Esophagus squamous epithelium (tissue), 5 donors: ENCODE results near the gene ZNF385D. TPM values are rescaled to one million over a fixed set of nuclear protein-coding genes. Genes with fewer than 3 reads are reported as not detected.

Source experiments
- DNase-seq: peaks from one replicate; lab custom pipeline; 2025; lab: John Stamatoyannopoulos, UW
- H3K27ac ChIP-seq, 4 donors: fragments of 200-600 bp; sonication (generic); one replicate each; pipeline ENCODE4 v1.5.1; 2016 to 2019; ENCODE audit warnings: mild to moderate bottlenecking in 1 of 4
- H3K27me3 ChIP-seq, 4 donors: fragments of 200-600 bp; sonication (generic); 1 replicate in 3 of 4; 2 replicates in 1 of 4; pipeline versions ENCODE4 v1.5.1 to v1.6.0; 2017 to 2021; ENCODE audit warnings: antibody characterized with exemption in 1 of 4
- H3K36me3 ChIP-seq, 3 donors: fragments of 200-600 bp; sonication (generic); one replicate each; pipeline ENCODE4 v1.5.1; 2016 to 2019
- H3K4me1 ChIP-seq, 3 donors: fragments of 200-600 bp; sonication (generic); one replicate each; pipeline ENCODE4 v1.5.1; 2017 to 2019
- H3K4me3 ChIP-seq, 4 donors: fragments of 200-600 bp; sonication (generic); 1 replicate in 3 of 4; 2 replicates in 1 of 4; pipeline ENCODE4 v1.5.1; 2016 to 2019; ENCODE audit warnings: mild to moderate bottlenecking in 2 of 4, moderate library complexity in 1 of 4
- H3K9me3 ChIP-seq, 3 donors: fragments of 200-600 bp; sonication (generic); one replicate each; pipeline ENCODE4 v1.5.1; 2016 to 2019
- POLR2A ChIP-seq, 4 donors: fragments of 450-650 bp; IDR thresholded peaks; one replicate each; pipeline ENCODE4 v1.6.1; 2017; ENCODE audit warnings: antibody characterized with exemption in 4 of 4, mild to moderate bottlenecking in 4 of 4, moderate library complexity in 3 of 4
- WGBS, 2 donors: methylation state at CpG; one replicate each; pipeline ENCODE4 v1.1.5; 2018; 5-methylcytosine and 5-hydroxymethylcytosine counted together
- intact Hi-C: fragments of 100-400 bp; cut with DNase I; formaldehyde crosslinking; loops from one replicate; pipeline ENCODE4 v1.15.0; 2022
- total RNA-seq, 4 donors: library from RNA; depleted of rRNA; stranded (reverse); fragments of >200 nt; gene quantifications; one replicate each; pipeline ENCODE4 v1.1.0, GENCODE V29; 2016
- TF ChIP-seq, protein P1 (sequence below), 6 experiments: fragments of 450-650 bp in 4 of 6; fragments of 200-600 bp in 2 of 6; sonication (generic) in 2 of 6; IDR thresholded peaks; one replicate each; pipeline ENCODE4 v1.5.1; 2016 to 2019; ENCODE audit warnings: antibody characterized with exemption in 6 of 6, mild to moderate bottlenecking in 4 of 6, moderate library complexity in 4 of 6
- donor health status: DM: yes; HTN: yes; CAD: no.

Gene ZNF385D
- total RNA-seq, 4 donors from 2014 or later = 0.04 to 3.4 (median 0.50) TPM

DNA sequence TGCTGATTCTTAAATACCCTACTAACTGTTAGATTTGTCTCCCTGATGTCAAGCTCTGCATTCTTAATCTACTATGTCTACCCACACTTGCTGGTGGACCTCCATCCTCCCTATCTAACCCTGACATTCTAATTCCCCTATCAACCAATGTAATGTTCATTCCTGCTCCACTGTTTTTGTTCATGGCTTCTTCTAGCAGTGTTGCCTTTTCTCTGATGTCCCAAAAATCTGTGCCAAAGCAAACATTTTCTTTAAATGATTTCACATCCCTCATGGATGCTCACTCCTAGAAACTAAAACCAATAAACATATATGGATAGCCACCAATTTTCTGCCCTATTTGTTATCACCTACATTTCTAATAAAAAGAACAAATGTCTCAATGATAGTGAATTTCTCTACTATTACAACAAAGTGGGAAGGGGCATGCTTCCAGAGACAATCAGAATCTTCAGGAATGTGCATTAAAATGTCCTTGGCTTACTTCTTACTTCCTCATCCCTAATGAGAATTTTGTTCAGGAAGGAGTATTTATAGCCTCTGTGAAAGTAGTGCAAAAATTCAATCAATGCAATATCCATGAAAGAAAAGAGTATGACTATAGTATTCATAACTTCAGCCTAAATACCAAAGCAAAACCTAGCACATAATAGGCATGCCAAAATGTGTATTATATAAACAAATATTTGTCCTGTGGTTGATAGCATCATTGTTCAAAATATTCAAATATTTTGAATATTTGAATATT, 273.3 kb downstream of the ZNF385D start:
- Histone ChIP-seq H3K36me3 (no peaks in the 10 kb centered on the region), H3K27me3 (no peaks in the 10 kb centered on the region), H3K9me3 (no peaks in the 10 kb centered on the region), H3K4me1 (no peaks in the 10 kb centered on the region), H3K4me3 (no peak overlapping the region), H3K27ac (no peak overlapping the region)
- intact Hi-C loops = no loop called here
- TF ChIP-seq, protein P1, sequence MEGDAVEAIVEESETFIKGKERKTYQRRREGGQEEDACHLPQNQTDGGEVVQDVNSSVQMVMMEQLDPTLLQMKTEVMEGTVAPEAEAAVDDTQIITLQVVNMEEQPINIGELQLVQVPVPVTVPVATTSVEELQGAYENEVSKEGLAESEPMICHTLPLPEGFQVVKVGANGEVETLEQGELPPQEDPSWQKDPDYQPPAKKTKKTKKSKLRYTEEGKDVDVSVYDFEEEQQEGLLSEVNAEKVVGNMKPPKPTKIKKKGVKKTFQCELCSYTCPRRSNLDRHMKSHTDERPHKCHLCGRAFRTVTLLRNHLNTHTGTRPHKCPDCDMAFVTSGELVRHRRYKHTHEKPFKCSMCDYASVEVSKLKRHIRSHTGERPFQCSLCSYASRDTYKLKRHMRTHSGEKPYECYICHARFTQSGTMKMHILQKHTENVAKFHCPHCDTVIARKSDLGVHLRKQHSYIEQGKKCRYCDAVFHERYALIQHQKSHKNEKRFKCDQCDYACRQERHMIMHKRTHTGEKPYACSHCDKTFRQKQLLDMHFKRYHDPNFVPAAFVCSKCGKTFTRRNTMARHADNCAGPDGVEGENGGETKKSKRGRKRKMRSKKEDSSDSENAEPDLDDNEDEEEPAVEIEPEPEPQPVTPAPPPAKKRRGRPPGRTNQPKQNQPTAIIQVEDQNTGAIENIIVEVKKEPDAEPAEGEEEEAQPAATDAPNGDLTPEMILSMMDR (IDR thresholded peaks at IDR 0.05) = no peak
- no peak for TF ChIP-seq POLR2A (IDR thresholded peaks at IDR 0.05)
- no peak for DNase-seq

DNA sequence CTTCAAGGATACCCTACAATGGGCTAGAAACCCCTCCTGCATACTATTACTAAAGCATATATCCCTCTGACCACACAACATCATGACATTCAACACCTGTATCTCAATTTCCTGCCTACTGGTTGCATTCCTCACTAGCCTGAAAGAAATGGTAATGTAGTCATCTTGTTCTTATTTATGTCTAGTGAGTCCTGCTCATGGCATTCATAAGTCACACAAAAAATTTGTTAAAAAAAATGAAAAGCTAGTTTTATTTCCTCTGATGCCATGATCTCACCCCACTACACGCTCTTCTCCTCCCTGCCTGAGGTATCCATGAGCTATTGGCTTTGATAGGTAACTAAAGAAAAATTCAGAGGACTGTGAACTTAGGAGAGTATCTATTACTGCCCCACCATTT, 284.5 kb downstream of the ZNF385D start:
- Histone ChIP-seq H3K9me3 (no peaks in the 10 kb centered on the region), H3K36me3 (no peaks in the 10 kb centered on the region), H3K4me1 (no peaks in the 10 kb centered on the region), H3K4me3 (no peak overlapping the region), H3K27ac (no peak overlapping the region), H3K27me3 (no peaks in the 10 kb centered on the region)
- intact Hi-C loops = no loop called here
- 27 to 59% methylated on average over 1 of the region's 1 CpG for WGBS, 2 donors
- TF ChIP-seq POLR2A (IDR thresholded peaks at IDR 0.05) = no peak
- TF ChIP-seq, protein P1 (IDR thresholded peaks at IDR 0.05) = no peak
- DNase-seq = no peak

DNA sequence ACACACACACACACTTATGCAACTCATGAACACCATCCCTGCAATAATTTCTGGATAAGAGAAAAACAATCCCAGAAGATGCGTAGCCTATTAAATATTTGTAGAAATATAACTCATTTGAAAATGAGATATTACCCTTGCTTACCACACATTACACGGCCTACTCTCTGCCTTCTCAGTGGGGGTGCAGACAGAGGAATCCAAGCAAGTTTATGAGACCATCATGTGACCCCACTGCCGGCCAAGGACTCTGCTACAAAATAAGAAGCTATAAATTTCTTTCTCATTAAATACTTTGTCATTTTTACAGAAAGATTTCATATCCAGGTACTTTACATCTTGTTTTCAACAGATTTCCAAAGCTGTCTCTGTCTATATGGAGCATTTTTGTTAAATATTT, 286.3 kb downstream of the ZNF385D start:
- H3K36me3 ChIP-seq = no peaks in the 10 kb centered on the region
- H3K27me3 ChIP-seq = no peaks in the 10 kb centered on the region
- intact Hi-C loops = no loop called here
- no peaks in the 10 kb centered on the region for H3K4me1 ChIP-seq
- H3K9me3 ChIP-seq = no peaks in the 10 kb centered on the region
- TF ChIP-seq POLR2A (IDR thresholded peaks at IDR 0.05) = no peak
- TF ChIP-seq, protein P1 (IDR thresholded peaks at IDR 0.05) = no peak
- H3K4me3 ChIP-seq = no peak overlapping the region
- no peak overlapping the region for H3K27ac ChIP-seq
- no peak for DNase-seq
- WGBS, 2 donors = 57 to 63% methylated on average over 3 of the region's 3 CpGs

DNA sequence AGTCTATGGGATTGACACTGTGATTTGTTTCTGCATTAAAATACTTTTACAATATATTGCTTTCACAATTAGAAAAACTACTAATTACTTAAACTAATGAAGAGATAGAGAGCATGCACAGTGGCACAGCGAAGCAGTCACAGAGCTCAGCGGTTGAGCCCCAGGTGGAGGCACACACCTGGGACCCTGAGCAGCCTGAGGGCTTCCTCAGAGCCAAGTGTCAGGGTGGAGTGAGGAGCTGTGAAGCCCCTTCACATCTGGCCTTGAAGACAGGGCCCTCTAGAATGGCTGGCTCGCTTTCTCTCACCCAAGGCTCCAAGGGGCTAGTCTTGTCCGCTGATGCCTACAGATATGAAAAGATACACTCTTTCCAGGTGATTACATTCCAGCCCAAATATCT, 287.7 kb downstream of the ZNF385D start:
- TF ChIP-seq, protein P1 (IDR thresholded peaks at IDR 0.05) = no peak
- no peak for TF ChIP-seq POLR2A (IDR thresholded peaks at IDR 0.05)
- 80 to 84% methylated on average over 4 of the region's 4 CpGs for WGBS, 2 donors
- DNase-seq = no peak

DNA sequence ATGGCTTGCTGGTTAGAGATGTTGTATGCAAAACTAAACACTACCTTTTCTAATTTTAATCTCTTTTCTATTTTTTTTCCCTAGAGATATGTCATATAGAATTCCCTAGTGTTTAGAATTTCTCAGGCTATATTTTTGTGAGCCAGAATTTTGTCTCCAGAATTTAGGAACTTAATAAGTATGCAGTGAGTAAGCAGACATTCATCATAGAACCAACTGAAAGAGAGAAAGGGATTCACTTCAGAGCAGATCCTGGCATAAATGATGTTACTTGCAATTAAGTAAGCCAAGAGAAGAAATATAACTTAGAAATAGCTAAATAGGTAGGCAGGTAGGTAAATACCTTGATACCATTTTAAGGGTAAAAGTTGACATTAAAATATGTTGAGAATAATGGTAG, 288.9 kb downstream of the ZNF385D start:
- H3K27me3 ChIP-seq = no peaks in the 10 kb centered on the region
- H3K4me3 ChIP-seq = no peak overlapping the region
- no peaks in the 10 kb centered on the region for H3K36me3 ChIP-seq
- no peaks in the 10 kb centered on the region for H3K4me1 ChIP-seq
- TF ChIP-seq, protein P1 (IDR thresholded peaks at IDR 0.05) = no peak
- no peak for TF ChIP-seq POLR2A (IDR thresholded peaks at IDR 0.05)
- H3K27ac ChIP-seq = no peak overlapping the region
- H3K9me3 ChIP-seq = no peaks in the 10 kb centered on the region
- no peak for DNase-seq
- intact Hi-C loops = no loop called here

More for the DNA sequence above, 287.7 kb downstream of the ZNF385D start:
- Histone ChIP-seq H3K27me3 (no peaks in the 10 kb centered on the region), H3K4me1 (no peaks in the 10 kb centered on the region), H3K27ac (no peak overlapping the region), H3K4me3 (no peak overlapping the region), H3K36me3 (no peaks in the 10 kb centered on the region), H3K9me3 (no peaks in the 10 kb centered on the region)
- intact Hi-C loops = no loop called here
